HCT116 (cell line): ENCODE measurements around the gene GPAT2. TPM values are rescaled to one million over a fixed set of nuclear protein-coding genes. Genes with fewer than 3 reads are reported as not detected.
"Not testable (repeated sequence)": the region's sequence is repeated elsewhere in the genome, so short reads cannot be mapped to it uniquely, and the experiment has no call there.

Experiments used
- ATAC-seq: fragments of 200-7000 bp; cut with Tn5 transposase; 2 replicates; pipeline ENCODE4 v1.9.1; 2020; ENCODE audit warnings: mild to moderate bottlenecking, moderate library complexity
- Bru-seq: library from RNA; stranded (reverse); fragments of 400-500 nt; gene quantifications from one replicate; lab custom pipeline; 2021; lab: Mats Ljungman, UMichigan
- BruChase-seq, 2 experiments: library from RNA; stranded (reverse); fragments of 400-500 nt; gene quantifications; one replicate each; lab custom pipeline; 2021; lab: Mats Ljungman, UMichigan
- BruUV-seq: library from RNA; stranded (reverse); fragments of 400-500 nt; replicated peaks from 2 replicates; lab custom pipeline; 2021; lab: Mats Ljungman, UMichigan
- CTCF ChIA-PET: fragments of 300-600 bp; sonication (Branson Sonifier 250); formaldehyde crosslinking; loops from one replicate; lab custom pipeline; 2021; ENCODE audit warnings: antibody characterized with exemption; lab: Charles Lee
- POLR2A ChIA-PET: fragments of 300-600, 350-600 bp; sonication (Branson Sonifier 250); formaldehyde crosslinking; loops from one replicate; lab custom pipeline; 2021; ENCODE audit warnings: antibody characterized with exemption; lab: Charles Lee
- RAD21 ChIA-PET, 2 experiments: fragments of 300-600 bp; sonication (Branson Sonifier 250); formaldehyde crosslinking; loops; one replicate each; lab custom pipeline; 2023; ENCODE audit warnings: low total read pairs in 2 of 2; ENCODE audit not compliant: uncharacterized antibody in 2 of 2, unreplicated experiment in 2 of 2, low non-redundant PET in 1 of 2; lab: Charles Lee
- DNase-seq: peaks from one replicate; pipeline ENCODE4 v3.0.0-alpha.2; 2010; ENCODE audit warnings: low read depth, low spot score
- H2AFZ ChIP-seq: fragments of 200-600 bp; shearing (Covaris generic), sonication (generic); 2 replicates; pipeline ENCODE4 v1.6.1; 2017; ENCODE audit warnings: low read depth, mixed run types, mixed read lengths, antibody characterized with exemption, low read length; ENCODE audit not compliant: poor library complexity, severe bottlenecking
- H3K27ac ChIP-seq: 2 replicates; pipeline ENCODE4 v1.5.1; 2012; ENCODE audit warnings: low read depth, low read length
- H3K27me3 ChIP-seq: fragments of 200-600 bp; sonication (generic); 2 replicates; pipeline ENCODE4 v1.6.1; 2016; ENCODE audit warnings: mixed run types, low read length, mixed read lengths; ENCODE audit not compliant: insufficient read depth
- H3K36me3 ChIP-seq, 2 experiments: fragments of 200-500 bp in 1 of 2; fragments of 200-600 bp in 1 of 2; sonication (Bioruptor generic) in 1 of 2; sonication (generic) in 1 of 2; 2 replicates each; pipeline versions ENCODE4 v1.5.1 to v1.6.1; 2014 to 2016; ENCODE audit warnings: low read length in 2 of 2, inconsistent platforms in 1 of 2, mixed read lengths in 1 of 2, mixed run types in 1 of 2; ENCODE audit not compliant: insufficient read depth in 2 of 2, control insufficient read depth in 1 of 2
- H3K4me1 ChIP-seq, 2 experiments: fragments of 200-600 bp in 1 of 2; sonication (generic) in 1 of 2; 2 replicates each; pipeline versions ENCODE4 v1.5.1 to v1.6.1; 2012 to 2017; ENCODE audit warnings: low read length in 2 of 2, inconsistent platforms in 1 of 2, mild to moderate bottlenecking in 1 of 2, mixed read lengths in 1 of 2, mixed run types in 1 of 2, moderate library complexity in 1 of 2; ENCODE audit not compliant: insufficient read depth in 2 of 2, control insufficient read depth in 1 of 2
- H3K4me2 ChIP-seq: fragments of 200-600 bp; sonication (generic); 2 replicates; pipeline ENCODE4 v1.6.1; 2017; ENCODE audit warnings: mixed run types, low read length, mixed read lengths
- H3K4me3 ChIP-seq, 2 experiments: fragments of 200-600 bp in 1 of 2; sonication (generic) in 1 of 2; replicated peaks in 1 of 2; 2 replicates each; pipeline ENCODE4 v1.5.1; 2011 to 2016; ENCODE audit warnings: low read length in 2 of 2, control low read depth in 1 of 2, low read depth in 1 of 2, mild to moderate bottlenecking in 1 of 2, mixed read lengths in 1 of 2, mixed run types in 1 of 2
- H3K79me2 ChIP-seq: fragments of 200-600 bp; sonication (generic); 2 replicates; pipeline ENCODE4 v1.6.1; 2017; ENCODE audit warnings: mild to moderate bottlenecking, mixed run types, low read length, moderate library complexity, mixed read lengths; ENCODE audit not compliant: insufficient read depth
- H3K9ac ChIP-seq: fragments of 200-600 bp; sonication (generic); 2 replicates; pipeline ENCODE4 v1.6.1; 2016; ENCODE audit warnings: low read length, mixed read lengths
- H3K9me2 ChIP-seq: fragments of 200-600 bp; sonication (generic), shearing (Covaris generic); 2 replicates; pipeline ENCODE4 v1.6.1; 2017; ENCODE audit warnings: mixed run types, mild to moderate bottlenecking, moderate library complexity; ENCODE audit not compliant: insufficient read depth
- H3K9me3 ChIP-seq, 2 experiments: fragments of 200-500 bp in 1 of 2; fragments of 200-600 bp in 1 of 2; sonication (Bioruptor generic) in 1 of 2; sonication (generic) in 1 of 2; 2 replicates each; pipeline ENCODE4 v1.6.1; 2014 to 2017; ENCODE audit warnings: low read length in 2 of 2, mixed read lengths in 2 of 2, inconsistent platforms in 1 of 2, low read depth in 1 of 2, mild to moderate bottlenecking in 1 of 2, mixed run types in 1 of 2, moderate library complexity in 1 of 2; ENCODE audit not compliant: control insufficient read depth in 1 of 2, insufficient read depth in 1 of 2
- H4K20me1 ChIP-seq: fragments of 200-600 bp; sonication (generic), shearing (Covaris generic); 2 replicates; pipeline ENCODE4 v1.6.1; 2017; ENCODE audit warnings: mixed run types, mild to moderate bottlenecking, moderate library complexity; ENCODE audit not compliant: insufficient read depth
- EZH2phosphoT487 ChIP-seq: fragments of 200-600 bp; IDR thresholded peaks from 2 replicates; pipeline ENCODE4 v1.6.1; 2018; ENCODE audit warnings: antibody characterized with exemption, borderline replicate concordance
- POLR2AphosphoS5 ChIP-seq: IDR thresholded peaks from 2 replicates; pipeline ENCODE4 v1.6.1; 2011; ENCODE audit warnings: mild to moderate bottlenecking, low read depth, low read length, moderate library complexity
- TCF7L2 ChIP-seq: IDR thresholded peaks from 2 replicates; pipeline ENCODE4 v1.7.0; 2011; ENCODE audit warnings: borderline replicate concordance, inconsistent platforms; ENCODE audit not compliant: insufficient read depth, insufficient read length; ENCODE audit errors: extremely low read depth
- intact Hi-C: fragments of 100-400 bp; cut with micrococcal nuclease; formaldehyde crosslinking; loops from 2 replicates; pipeline ENCODE4 v1.10.0; 2022
- long read RNA-seq: library from polyadenylated mRNA; unstranded; transcript quantifications from one replicate; pipeline ENCODE4 v2.0.0, GENCODE V29; 2021; ENCODE audit not compliant: unreplicated experiment
- polyA plus RNA-seq: library from polyadenylated mRNA; unstranded; fragments of >200 nt; gene quantifications from 2 replicates; pipeline ENCODE4 v1.2.1, GENCODE V29; 2012; ENCODE audit warnings: missing spikeins
- total RNA-seq: library from RNA; stranded (reverse); gene quantifications from one replicate; pipeline ENCODE4 v1.2.1, GENCODE V29; 2021; ENCODE audit not compliant: unreplicated experiment

Gene GPAT2, protein sequence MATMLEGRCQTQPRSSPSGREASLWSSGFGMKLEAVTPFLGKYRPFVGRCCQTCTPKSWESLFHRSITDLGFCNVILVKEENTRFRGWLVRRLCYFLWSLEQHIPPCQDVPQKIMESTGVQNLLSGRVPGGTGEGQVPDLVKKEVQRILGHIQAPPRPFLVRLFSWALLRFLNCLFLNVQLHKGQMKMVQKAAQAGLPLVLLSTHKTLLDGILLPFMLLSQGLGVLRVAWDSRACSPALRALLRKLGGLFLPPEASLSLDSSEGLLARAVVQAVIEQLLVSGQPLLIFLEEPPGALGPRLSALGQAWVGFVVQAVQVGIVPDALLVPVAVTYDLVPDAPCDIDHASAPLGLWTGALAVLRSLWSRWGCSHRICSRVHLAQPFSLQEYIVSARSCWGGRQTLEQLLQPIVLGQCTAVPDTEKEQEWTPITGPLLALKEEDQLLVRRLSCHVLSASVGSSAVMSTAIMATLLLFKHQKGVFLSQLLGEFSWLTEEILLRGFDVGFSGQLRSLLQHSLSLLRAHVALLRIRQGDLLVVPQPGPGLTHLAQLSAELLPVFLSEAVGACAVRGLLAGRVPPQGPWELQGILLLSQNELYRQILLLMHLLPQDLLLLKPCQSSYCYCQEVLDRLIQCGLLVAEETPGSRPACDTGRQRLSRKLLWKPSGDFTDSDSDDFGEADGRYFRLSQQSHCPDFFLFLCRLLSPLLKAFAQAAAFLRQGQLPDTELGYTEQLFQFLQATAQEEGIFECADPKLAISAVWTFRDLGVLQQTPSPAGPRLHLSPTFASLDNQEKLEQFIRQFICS
- total RNA-seq (54.2 TPM), Bru-seq, nascent RNA (percentile 42 among the genes with signal in this experiment), BruChase-seq, experiment 1, labeled RNA remaining after a 6-hour chase (percentile 57 among the genes with signal in this experiment), BruChase-seq, experiment 2, labeled RNA remaining after a 2-hour chase (percentile 57 among the genes with signal in this experiment)
- 32.2 and 38.1 TPM in 2 replicates for polyA plus RNA-seq
- long read RNA-seq, partial matches to known transcripts: 23 of 107 reads
- long read RNA-seq, other reads (novel, unspliced or antisense): 83 of 107 reads

DNA sequence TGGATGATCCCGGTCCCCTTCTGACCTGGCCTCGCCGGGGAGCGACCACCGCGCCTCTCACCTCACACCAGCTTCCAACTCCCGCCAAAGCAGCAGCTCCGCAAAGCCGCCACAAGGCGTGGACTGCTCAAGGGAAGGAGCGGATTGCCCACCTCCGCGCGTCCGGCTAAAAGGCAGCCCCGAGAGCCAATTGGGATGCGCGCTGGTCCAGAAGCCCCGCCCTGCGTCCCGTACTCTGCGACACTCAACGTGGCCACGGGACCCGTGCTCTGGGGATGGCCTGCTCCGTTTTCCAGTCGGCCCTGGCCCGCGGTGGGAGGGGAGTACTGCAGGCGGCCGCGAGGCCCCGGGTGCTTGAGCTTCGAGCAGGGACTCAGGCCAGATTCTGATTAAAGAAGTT lies at the start of gene GPAT2:
TSS of gene GPAT2 (minus strand) at position 125 of the 400 bp plus-strand sequence. CDS start 2,557 bp downstream, outside the sequence.
- H3K36me3 ChIP-seq, H3K79me2 ChIP-seq, RAD21 ChIA-PET, H3K9me3 ChIP-seq, H3K4me3 ChIP-seq, H3K4me2 ChIP-seq, H3K9ac ChIP-seq, POLR2A ChIA-PET, H3K9me2 ChIP-seq, H2AFZ ChIP-seq, intact Hi-C loops, BruUV-seq, H3K27me3 ChIP-seq, H3K4me1 ChIP-seq, CTCF ChIA-PET, DNase-seq, H4K20me1 ChIP-seq, H3K27ac ChIP-seq: not testable (repeated sequence)
- ATAC-seq: peak; percentile 89

DNA sequence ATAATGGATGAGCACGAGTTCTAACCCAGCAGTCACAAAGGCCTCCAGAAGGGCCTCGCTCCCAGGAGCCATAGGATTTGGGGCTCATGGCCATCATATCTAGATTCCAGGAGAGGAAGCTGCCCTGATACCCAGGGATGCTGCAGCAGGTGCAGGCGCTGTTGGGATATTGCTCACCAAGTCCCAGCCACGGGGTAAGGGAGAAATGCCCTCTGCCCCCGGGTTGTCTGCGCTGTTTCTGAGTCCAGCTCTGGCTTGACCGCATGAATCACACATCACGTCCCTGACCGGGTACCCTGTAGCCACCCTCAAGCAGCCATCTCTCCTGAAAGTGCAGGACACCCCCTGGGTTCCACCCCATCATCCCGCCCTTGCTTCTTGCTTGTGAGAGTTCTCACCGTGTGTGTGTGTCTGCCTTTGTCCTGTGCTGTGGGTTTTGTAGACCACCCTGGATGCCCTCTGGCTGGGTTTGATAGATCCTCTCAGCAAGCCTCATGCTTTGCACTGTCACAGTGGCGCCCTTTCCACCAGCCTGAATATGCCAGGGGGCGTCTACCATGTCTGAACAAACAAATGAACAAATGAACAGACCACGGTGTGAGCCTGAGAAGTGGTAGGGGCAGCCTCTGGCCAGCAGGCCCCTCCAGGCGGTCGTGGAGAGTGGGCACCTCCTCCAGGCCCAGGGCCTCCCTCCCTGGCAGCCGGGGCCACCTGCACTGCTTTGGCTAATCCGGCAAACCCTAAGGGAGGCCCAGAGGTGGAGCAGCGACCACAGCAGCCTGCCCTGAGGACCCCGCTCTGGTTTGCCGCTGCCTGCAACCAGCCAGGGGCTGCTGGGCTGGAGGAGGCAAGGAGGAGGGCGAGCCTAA lies 49.5 kb upstream of the GPAT2 start:
- TF ChIP-seq TCF7L2: no peak
- no peak for TF ChIP-seq POLR2AphosphoS5
- TF ChIP-seq EZH2phosphoT487: no peak
- ChIA-PET CTCF (no interaction called here), POLR2A (no interaction called here), RAD21 (no interaction called here)
- Histone ChIP-seq H3K27me3 (no peaks in the 10 kb centered on the region), H3K36me3 (no peaks in the 10 kb centered on the region), H3K4me1 (no peaks in the 10 kb centered on the region), H3K79me2 (no peaks in the 10 kb centered on the region), H2AFZ (no peak overlapping the region), H3K4me2 (no peak overlapping the region), H3K4me3 (no peak overlapping the region), H3K9me2 (no peaks in the 10 kb centered on the region), H3K27ac (no peak overlapping the region), H3K9me3 (no peaks in the 10 kb centered on the region), H4K20me1 (no peaks in the 10 kb centered on the region), H3K9ac (no peak overlapping the region)
- DNase-seq (no peak), ATAC-seq (no peak)
- intact Hi-C loops: no loop called here
- BruUV-seq: no TSS peak
